Heart left ventricle (tissue), 13 donors: ENCODE measurements around the gene BNIP3.

Experiments
- CTCF ChIP-seq, 12 donors: fragments of 200-600 bp; sonication (generic) in 4 of 12; IDR thresholded peaks; one replicate each; pipeline versions ENCODE4 v1.5.0 to v1.8.0; 2018 to 2022; ENCODE audit warnings: antibody characterized with exemption in 12 of 12, mild to moderate bottlenecking in 5 of 12
- POLR2A ChIP-seq, 2 donors: fragments of 450-650 bp; IDR thresholded peaks; one replicate each; pipeline ENCODE4 v1.6.1; 2017; ENCODE audit warnings: antibody characterized with exemption in 2 of 2, mild to moderate bottlenecking in 2 of 2, moderate library complexity in 2 of 2
- donor health status: ischemic (EF 13 %, LVEDD 7.1; RV severe dilation, severe dysfunction).
- donor health status: DM: no; HTN: yes; CAD: no.
- donor health status: DM: no; HTN: no; CAD: no.
- donor health status: ischemic (EF 25% LVEDD 6.9; RV normal size, moderate dysfunction).
- donor health status: ischemic (EF 25% LVEDD 5.7; RV mildly dilated, moderate dysfunction).
- donor health status: ischemic (EF 35%, LVEDD 5.7; RV mildly dilated, moderate dysfunction).
- donor health status: nonischemic (EF 11% LVEDD 7.7; RV severe dilation, severe dysfunction).
- donor health status: DM: yes; HTN: yes; CAD: no.
- donor health status: PGD.
- donor health status: ischemic (EF 29% LVEDD 5.4; RV normal size, mild dysfunction).
- donor health status: nonischemic (EF 23%, LVEDD 6.1; RV moderate dilation, normal function).

DNA sequence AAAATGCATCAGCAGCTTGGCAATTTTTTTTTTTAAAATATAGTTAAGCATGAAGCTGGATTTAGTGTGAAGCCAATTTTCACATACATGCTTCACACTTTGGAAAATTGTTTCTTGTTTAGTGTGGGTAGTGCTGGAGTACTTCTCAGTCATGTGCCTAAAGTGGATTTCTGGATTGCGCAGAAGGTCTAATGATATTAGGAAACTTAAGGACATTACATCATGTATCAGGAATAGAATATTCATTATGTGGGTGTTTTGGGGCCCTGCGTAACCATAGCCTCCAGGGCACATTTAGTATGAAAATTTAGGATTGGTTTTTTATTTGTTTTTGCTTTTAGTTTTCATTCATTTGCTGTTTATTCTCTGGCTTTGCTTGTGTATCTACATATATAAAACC lies 28.8 kb upstream of the BNIP3 start:
- TF ChIP-seq POLR2A (IDR thresholded peaks at IDR 0.05) = no peak
- no peak for TF ChIP-seq CTCF (IDR thresholded peaks at IDR 0.05)
